Fibroblast of pulmonary artery (primary cell): ENCODE measurements around the gene MROH7.
"Not testable (repeated sequence)": the region's sequence is repeated elsewhere in the genome, so short reads cannot be mapped to it uniquely, and the experiment has no call there.

Experiments used
- DNase-seq: peaks from one replicate; pipeline ENCODE4 v3.0.0-alpha.2; 2010; ENCODE audit warnings: low read depth
- H3K4me3 ChIP-seq: replicated peaks from 2 replicates; pipeline ENCODE4 v1.5.1; 2011; ENCODE audit warnings: low read depth, mild to moderate bottlenecking, control low read depth, low read length, moderate library complexity
- TF ChIP-seq, protein P1 (sequence below): IDR thresholded peaks from 2 replicates; pipeline ENCODE4 v1.5.1; 2011; ENCODE audit warnings: mild to moderate bottlenecking, control low read depth, low read length, inconsistent platforms; ENCODE audit errors: missing control alignments

Gene MROH7

DNA sequence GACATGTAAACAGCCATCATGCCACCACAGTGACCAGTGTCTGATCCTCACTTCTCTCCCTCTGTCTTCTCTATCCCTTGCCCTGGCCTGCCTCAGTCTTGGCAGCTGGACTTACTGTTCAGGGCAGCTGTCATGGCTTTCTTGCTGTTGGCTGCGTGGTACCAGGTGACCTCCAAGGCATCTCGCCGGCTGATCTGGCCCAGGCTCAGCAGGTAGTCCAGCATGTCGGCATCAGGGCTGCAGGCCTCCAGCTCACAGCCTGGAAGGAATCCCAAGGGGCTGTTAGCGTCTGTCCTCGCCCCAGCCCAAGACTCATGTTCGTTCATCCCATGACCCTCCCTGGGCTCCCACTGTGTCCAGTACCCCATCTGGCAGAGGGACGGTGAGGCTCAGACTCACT is 21.8 kb upstream of the MROH7 start:
- H3K4me3 ChIP-seq: no peak overlapping the region
- TF ChIP-seq, protein P1, sequence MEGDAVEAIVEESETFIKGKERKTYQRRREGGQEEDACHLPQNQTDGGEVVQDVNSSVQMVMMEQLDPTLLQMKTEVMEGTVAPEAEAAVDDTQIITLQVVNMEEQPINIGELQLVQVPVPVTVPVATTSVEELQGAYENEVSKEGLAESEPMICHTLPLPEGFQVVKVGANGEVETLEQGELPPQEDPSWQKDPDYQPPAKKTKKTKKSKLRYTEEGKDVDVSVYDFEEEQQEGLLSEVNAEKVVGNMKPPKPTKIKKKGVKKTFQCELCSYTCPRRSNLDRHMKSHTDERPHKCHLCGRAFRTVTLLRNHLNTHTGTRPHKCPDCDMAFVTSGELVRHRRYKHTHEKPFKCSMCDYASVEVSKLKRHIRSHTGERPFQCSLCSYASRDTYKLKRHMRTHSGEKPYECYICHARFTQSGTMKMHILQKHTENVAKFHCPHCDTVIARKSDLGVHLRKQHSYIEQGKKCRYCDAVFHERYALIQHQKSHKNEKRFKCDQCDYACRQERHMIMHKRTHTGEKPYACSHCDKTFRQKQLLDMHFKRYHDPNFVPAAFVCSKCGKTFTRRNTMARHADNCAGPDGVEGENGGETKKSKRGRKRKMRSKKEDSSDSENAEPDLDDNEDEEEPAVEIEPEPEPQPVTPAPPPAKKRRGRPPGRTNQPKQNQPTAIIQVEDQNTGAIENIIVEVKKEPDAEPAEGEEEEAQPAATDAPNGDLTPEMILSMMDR: no peak
- no peak for DNase-seq

DNA sequence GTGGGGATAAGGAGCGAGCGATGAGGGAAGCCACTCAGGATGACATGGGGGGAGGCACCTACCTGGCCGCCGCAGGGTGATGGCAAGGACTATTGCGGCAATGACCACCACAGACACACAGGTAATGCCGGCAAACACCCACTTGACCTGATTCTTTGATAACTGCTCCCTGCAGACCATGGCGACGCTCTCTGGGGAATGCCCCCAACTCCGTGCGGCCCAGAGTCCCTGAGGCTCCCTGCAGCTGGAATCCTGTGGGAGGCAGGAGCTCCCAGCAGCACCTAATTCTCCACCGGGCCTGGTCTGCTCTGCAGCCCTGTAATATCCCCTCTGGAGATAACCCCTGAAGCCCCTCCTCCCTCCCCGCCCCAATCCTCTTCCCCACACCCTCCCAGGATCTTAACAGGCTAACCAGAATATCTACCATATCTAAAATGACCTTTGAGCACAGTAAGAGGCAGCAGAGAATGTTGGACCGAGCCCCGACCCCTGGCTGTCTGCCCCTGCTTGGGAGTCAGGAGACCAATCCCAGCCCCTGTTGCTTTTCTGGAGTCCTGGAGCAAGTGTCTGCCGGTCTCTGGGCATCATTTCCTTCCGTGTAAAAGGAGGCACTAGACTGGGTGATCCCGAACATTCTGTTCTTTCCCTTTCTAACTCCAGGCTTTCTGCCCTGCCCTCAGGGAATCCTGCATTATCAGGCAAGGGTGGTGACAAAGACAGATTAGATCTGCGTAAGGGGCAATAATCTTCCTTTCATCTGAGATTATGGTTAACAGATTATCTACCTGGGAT is 18.2 kb upstream of the MROH7 start, which contains the start of gene FAM151A:
FAM151A (minus strand) TSS at position 310 of the 792 bp plus-strand sequence; CDS start at position 180, 130 bp downstream.
- DNase-seq: no peak
- no peak within 1 kb of the TSS for H3K4me3 ChIP-seq

DNA sequence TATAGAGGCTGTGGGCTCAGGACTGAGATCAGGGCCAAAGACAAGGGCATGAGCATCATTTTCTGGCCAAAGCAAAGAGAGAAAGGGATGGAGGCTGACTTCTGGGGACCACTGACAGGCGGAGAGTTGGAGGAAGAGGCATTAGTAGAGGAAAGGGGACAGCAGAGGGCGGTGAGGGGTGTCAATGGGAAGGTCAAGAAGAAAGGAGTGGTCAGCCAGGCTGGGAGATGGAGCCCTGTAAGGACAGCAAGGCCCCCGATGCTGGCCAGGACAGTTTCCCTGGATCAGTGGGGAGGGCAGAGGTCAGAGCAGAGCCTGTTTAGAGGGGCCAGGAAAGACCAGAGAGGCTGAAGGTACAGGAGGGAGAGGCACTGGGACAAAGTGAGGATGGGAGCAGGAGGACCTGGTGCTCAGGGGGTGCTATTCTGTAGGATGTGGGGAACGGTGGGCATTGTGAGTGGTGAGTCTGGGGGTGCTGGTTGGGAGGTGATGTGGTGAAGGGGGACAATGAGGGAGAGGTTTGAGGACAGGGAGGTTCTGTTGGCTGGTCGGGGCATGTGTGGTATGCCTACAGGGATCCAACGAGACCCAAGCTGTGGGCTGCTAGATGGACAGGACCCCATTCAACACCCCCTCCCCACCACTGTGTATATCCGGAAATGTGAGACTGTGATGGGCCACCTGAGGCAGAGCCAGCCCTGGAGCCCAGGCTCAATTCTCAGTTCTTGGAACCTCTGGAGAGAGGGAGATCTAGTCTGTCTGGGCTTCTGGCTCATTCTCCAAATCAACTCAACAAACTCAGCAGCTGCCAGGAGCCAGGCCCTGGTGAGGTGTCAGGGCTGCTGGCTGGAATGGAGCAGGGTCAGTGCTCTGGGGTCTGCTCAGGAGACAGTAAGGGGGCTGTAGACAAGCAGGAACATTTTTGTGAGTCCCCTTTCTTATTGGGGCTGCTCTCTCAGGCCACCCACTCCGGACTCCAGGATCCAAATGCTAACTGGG is 16.8 kb upstream of the MROH7 start:
- no peak for DNase-seq
- no peak overlapping the region for H3K4me3 ChIP-seq
- TF ChIP-seq, protein P1: no peak

More for the DNA sequence above, 18.2 kb upstream of the MROH7 start, which contains the start of gene FAM151A:
- TF ChIP-seq, protein P1: no peak

DNA sequence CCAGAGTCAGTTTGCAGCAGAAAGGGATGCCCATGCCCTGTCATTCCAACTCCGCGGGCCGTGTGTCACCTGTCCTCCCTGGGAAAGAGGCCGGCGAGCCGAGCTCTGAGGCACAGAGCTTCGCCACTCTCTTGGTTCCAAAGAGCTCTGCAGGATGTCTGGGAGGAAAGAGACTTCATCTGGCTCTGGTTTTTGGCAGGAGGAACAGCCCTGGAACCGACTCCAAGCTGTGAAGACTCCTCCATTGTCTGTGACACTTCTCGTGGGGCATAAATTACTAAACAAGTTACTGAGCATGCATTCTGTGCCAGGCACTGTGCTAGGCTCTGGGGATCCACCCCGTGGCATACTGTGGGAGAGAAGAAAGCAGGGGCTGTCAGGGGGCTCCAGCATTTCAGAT is 14.4 kb upstream of the MROH7 start:
- DNase-seq: no peak
- TF ChIP-seq, protein P1: no peak
- H3K4me3 ChIP-seq: no peak overlapping the region

DNA sequence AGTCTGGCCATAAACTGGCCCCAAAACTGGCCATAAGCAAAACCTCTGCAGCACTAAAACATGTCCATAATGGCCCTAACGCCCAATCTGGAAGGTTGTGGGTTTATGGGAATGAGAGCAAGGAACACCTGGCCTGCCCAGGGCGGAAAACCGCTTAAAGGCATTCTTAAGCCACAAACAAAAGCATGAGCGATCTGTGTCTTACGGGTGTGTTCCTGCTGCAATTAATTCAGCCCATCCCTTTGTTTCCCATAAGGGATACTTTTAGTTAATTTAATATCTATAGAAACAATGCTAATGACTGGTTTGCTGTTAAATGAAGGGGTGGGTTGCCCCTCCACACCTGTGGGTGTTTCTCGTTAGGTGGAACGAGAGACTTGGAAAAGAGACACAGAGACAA is 5.8 kb upstream of the MROH7 start:
- not testable (repeated sequence) for H3K4me3 ChIP-seq, DNase-seq

DNA sequence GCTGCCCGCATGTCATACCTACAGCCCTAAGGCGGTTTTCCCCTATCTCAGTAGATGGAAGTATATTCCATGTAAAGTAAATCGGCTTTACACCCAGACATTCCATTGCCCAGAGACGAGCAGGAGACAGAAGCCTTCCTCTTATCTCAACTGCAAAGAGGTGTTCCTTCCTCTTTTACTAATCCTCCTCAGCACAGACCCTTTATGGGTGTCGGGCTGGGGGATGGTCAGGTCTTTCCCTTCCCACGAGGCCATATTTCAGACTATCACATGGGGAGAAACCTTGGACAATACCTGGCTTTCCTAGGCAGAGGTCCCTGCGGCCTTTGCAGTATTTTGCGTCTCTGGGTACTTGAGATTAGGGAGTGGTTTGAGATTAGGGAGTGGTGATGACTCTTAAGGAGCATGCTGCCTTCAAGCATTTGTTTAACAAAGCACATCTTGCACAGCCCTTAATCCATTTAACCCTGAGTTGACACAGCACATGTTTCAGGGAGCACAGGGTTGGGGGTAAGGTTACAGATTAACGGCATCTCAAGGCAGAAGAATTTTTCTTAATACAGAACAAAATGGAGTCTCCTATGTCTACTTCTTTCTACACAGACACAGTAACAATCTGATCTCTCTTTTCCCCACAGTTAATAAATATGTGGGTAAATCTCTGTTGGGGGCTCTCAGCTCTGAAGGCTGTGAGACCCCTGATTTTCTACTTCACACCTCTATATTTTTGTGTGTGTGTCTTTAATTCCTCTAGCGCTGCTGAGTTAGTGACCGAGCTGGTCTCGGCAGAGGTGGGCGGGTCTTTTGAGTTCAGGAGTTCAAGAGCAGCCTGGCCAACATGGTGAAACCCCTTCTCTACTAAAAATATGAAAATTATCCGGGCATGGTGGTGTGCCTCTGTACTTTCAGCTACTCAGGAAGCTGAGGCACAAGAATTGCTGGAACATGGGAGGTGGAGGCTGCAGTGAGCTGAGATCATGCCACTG is 4.8 kb upstream of the MROH7 start:
- not testable (repeated sequence) for DNase-seq, H3K4me3 ChIP-seq

DNA sequence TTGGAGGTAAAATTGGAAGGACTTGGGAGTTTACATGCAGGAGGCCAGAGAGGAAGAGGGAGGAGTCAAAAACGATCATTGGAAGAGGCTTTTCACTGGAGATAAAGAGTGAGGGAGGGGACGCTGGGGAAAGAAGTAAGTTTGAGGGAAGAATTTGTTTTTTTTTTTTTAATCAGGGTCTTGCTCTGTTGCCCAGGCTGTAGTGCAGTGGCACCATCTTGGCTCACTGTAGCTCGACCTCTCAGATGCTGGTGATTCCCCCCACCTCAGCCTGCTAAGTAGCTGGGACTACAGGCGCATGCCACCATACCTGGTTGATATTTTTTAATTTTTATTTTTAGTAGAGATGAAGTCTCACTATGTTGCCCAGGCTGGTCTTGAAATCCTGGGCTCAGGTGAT is 1.2 kb upstream of the MROH7 start:
- no peak for DNase-seq
- H3K4me3 ChIP-seq: no peak overlapping the region
- TF ChIP-seq, protein P1: no peak
